Fibroblast of skin of abdomen (primary cell): ENCODE data around the gene STK33.

ENCODE experiments used
- DNase-seq: peaks from one replicate; pipeline ENCODE4 v3.0.0-alpha.2; 2013

STK33 gene

GRCh38 chr11:8415195-8415594, 178.8 kb downstream of the STK33 start:
- DNase-seq = no peak

GRCh38 chr11:8408151-8408941, 185.7 kb downstream of the STK33 start:
- DNase-seq = no peak

- peak; percentile 12 for DNase-seq
Measured at GRCh38 chr11:8403310-8403709, 190.7 kb downstream of the STK33 start.

GRCh38 chr11:8392886-8393285, 201.1 kb downstream of the STK33 start:
- no peak for DNase-seq

GRCh38 chr11:8392166-8392565, 201.9 kb downstream of the STK33 start:
- DNase-seq = no peak

- no peak for DNase-seq
Measured at GRCh38 chr11:8390851-8391612, 203.0 kb downstream of the STK33 start.

GRCh38 chr11:8389029-8389996, 204.7 kb downstream of the STK33 start:
- no peak for DNase-seq

- no peak for DNase-seq
Measured at GRCh38 chr11:8387693-8388092, 206.3 kb downstream of the STK33 start.

GRCh38 chr11:8387141-8387540, 206.9 kb downstream of the STK33 start:
- no peak for DNase-seq

GRCh38 chr11:8386134-8386864, 207.7 kb downstream of the STK33 start:
- no peak for DNase-seq

- peak; percentile 9 for DNase-seq
Measured at GRCh38 chr11:8384199-8384821, 209.7 kb downstream of the STK33 start.

GRCh38 chr11:8383627-8384026, 210.4 kb downstream of the STK33 start:
- DNase-seq = no peak

GRCh38 chr11:8383227-8383626, 210.8 kb downstream of the STK33 start:
- no peak for DNase-seq

GRCh38 chr11:8382436-8383053, 211.5 kb downstream of the STK33 start:
- DNase-seq = peak; percentile 55

GRCh38 chr11:8381871-8382396, 212.1 kb downstream of the STK33 start:
- no peak for DNase-seq

- DNase-seq = no peak
Measured at GRCh38 chr11:8381343-8381742, 212.7 kb downstream of the STK33 start.

- no peak for DNase-seq
Measured at GRCh38 chr11:8375932-8376331, 218.1 kb downstream of the STK33 start.

GRCh38 chr11:8375460-8375859, 218.6 kb downstream of the STK33 start:
- DNase-seq = no peak

- no peak for DNase-seq
Measured at GRCh38 chr11:8374716-8375115, 219.3 kb downstream of the STK33 start.

GRCh38 chr11:8373519-8374432, 220.3 kb downstream of the STK33 start:
- no peak for DNase-seq
